ENCODE results near the gene MPRIP.

GRCh38 chr17:17203173-17203730 is 161.0 kb downstream of the MPRIP start:
- no peak for TF ChIP-seq CTCF (IDR thresholded peaks at IDR 0.05)
- no peak for TF ChIP-seq POLR2A (IDR thresholded peaks at IDR 0.05)
